Measurements from ENCODE around the gene CAMKK2.
"Not testable (repeated sequence)": the region's sequence is repeated elsewhere in the genome, so short reads cannot be mapped to it uniquely, and the experiment has no call there.

Gene CAMKK2

GRCh38 chr12:121296618-121297434, at the start of gene CAMKK2:
Gene CAMKK2 (minus strand): TSS chr12:121296709. CDS start chr12:121274526, 22,183 bp downstream.
- peak; percentile 84 for DNase-seq (ENCODE audit: low read depth)

GRCh38 chr12:121345151-121345815, 48.8 kb upstream of the CAMKK2 start:
- DNase-seq (ENCODE audit: low read depth): no peak

GRCh38 chr12:121344506-121344905, 48.0 kb upstream of the CAMKK2 start:
- DNase-seq (ENCODE audit: low read depth): no peak

- no peak for DNase-seq (ENCODE audit: low read depth)
Measured at GRCh38 chr12:121337416-121337815, 40.9 kb upstream of the CAMKK2 start.

- no peak for DNase-seq (ENCODE audit: low read depth)
Measured at GRCh38 chr12:121334513-121335343, 38.2 kb upstream of the CAMKK2 start.

GRCh38 chr12:121333747-121334146, 37.2 kb upstream of the CAMKK2 start:
- DNase-seq (ENCODE audit: low read depth): no peak

- no peak for DNase-seq (ENCODE audit: low read depth)
Measured at GRCh38 chr12:121331248-121331647, 34.7 kb upstream of the CAMKK2 start.

GRCh38 chr12:121330692-121331091, 34.2 kb upstream of the CAMKK2 start:
- DNase-seq (ENCODE audit: low read depth): no peak

GRCh38 chr12:121330195-121330594, 33.7 kb upstream of the CAMKK2 start:
- no peak for DNase-seq (ENCODE audit: low read depth)

GRCh38 chr12:121328620-121329019, 32.1 kb upstream of the CAMKK2 start:
- no peak for DNase-seq (ENCODE audit: low read depth)

GRCh38 chr12:121326996-121327674, 30.6 kb upstream of the CAMKK2 start:
- no peak for DNase-seq (ENCODE audit: low read depth)

- no peak for DNase-seq (ENCODE audit: low read depth)
Measured at GRCh38 chr12:121325922-121326396, 29.4 kb upstream of the CAMKK2 start.

GRCh38 chr12:121323908-121324307, 27.4 kb upstream of the CAMKK2 start:
- DNase-seq (ENCODE audit: low read depth): no peak

- no peak for DNase-seq (ENCODE audit: low read depth)
Measured at GRCh38 chr12:121318121-121318520, 21.6 kb upstream of the CAMKK2 start.

GRCh38 chr12:121314431-121314830, 17.9 kb upstream of the CAMKK2 start:
- DNase-seq (ENCODE audit: low read depth): no peak

- DNase-seq (ENCODE audit: low read depth): not testable (repeated sequence)
Measured at GRCh38 chr12:121310231-121310630, 13.7 kb upstream of the CAMKK2 start.

- DNase-seq (ENCODE audit: low read depth): not testable (repeated sequence)
Measured at GRCh38 chr12:121307397-121307796, 10.9 kb upstream of the CAMKK2 start.

GRCh38 chr12:121304306-121304705, 7.8 kb upstream of the CAMKK2 start:
- no peak for DNase-seq (ENCODE audit: low read depth)

GRCh38 chr12:121301876-121302275, 5.4 kb upstream of the CAMKK2 start:
- DNase-seq (ENCODE audit: low read depth): no peak

GRCh38 chr12:121300083-121300819, 3.7 kb upstream of the CAMKK2 start:
- no peak for DNase-seq (ENCODE audit: low read depth)

- no peak for DNase-seq (ENCODE audit: low read depth)
Measured at GRCh38 chr12:121299662-121300061, 3.2 kb upstream of the CAMKK2 start.
